ENCODE data around the gene SFTPB.
"Not testable (repeated sequence)": the region's sequence is repeated elsewhere in the genome, so short reads cannot be mapped to it uniquely, and the experiment has no call there.

SFTPB gene

DNA sequence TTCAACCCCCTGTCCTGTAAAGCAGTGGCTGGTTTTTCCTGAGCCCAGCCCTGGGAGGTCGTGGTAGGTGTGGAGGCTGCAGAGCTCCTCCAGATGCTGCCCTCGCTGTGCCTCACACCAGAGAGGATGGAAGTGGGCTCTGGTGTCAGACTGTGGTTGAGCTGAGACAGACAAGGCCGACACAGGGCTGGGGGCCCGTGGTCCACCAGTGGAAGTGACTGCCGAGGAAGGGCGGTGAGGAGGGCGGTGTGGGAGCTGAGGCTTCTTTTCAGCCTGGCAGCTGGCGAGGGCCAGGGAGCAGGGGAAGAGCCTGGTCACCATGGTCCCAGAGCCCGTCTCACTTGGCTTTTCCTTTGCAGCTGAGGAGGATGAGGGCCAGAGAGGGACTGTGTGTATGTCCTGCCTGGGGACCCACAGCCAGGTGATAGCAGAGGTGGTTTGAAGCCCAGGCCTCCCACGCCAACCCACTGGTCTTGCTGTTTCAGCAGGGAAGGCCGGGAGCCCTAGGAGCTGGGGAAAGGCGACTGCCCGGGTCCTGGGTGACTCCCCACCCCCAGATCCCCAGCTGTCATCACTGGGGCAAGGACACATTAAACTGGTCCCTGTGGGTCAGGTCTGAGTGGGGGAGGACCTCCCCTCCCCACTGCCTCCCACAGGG is 8.5 kb downstream of the SFTPB start:
- no peak for DNase-seq (ENCODE audit: extremely low read depth in 1 of 2, low read depth in 1 of 2)

DNA sequence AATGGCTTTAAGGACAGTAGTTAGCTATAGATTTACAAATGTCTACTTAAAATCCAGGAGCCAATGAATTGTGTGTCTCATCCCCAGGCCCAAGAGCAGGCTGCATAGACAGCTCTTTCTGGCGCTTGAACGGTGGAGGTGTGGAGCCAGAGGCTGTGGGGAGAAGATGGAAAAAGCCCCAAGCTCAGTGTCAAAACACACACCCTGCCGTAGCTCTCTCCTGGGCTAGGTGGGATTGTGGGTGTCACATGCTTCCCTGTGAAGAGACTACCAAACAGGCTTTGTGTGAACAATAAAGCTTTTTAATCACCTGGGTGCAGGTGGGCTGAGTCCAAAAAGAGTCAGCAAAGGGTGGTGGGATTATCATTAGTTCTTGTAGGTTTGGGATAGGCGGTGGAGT is 10.6 kb downstream of the SFTPB start:
- not testable (repeated sequence) for DNase-seq (ENCODE audit: extremely low read depth in 1 of 2, low read depth in 1 of 2)

DNA sequence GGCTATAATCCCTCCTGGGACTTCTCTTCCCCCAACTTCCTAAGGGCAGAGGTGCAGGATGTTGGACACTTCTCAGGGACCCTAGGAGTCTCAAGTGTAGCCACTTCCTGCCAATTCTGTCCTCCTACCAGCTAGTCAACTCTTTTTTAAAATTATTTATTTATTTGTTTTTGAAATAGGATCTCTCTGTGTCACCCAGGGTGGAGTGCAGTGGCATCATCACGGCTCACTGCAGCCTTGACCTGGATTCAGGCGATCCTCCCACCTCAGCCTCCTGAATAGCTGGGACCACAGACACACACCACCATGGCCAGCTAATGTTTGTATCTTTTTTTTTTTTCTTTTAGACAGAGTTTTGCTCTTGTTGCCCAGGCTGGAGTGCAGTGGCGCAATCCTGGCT is 11.5 kb downstream of the SFTPB start:
- DNase-seq (ENCODE audit: extremely low read depth in 1 of 2, low read depth in 1 of 2): no peak

- DNase-seq (ENCODE audit: extremely low read depth in 1 of 2, low read depth in 1 of 2): no peak
These were observed 12.0 kb downstream of the SFTPB start for GRCh38 chr2:85655961-85656417.

GRCh38 chr2:85653996-85654395 is 14.0 kb downstream of the SFTPB start:
- DNase-seq (ENCODE audit: extremely low read depth in 1 of 2, low read depth in 1 of 2): no peak

- DNase-seq (ENCODE audit: extremely low read depth in 1 of 2, low read depth in 1 of 2): no peak
These were observed 15.9 kb downstream of the SFTPB start for GRCh38 chr2:85652056-85652455.

DNA sequence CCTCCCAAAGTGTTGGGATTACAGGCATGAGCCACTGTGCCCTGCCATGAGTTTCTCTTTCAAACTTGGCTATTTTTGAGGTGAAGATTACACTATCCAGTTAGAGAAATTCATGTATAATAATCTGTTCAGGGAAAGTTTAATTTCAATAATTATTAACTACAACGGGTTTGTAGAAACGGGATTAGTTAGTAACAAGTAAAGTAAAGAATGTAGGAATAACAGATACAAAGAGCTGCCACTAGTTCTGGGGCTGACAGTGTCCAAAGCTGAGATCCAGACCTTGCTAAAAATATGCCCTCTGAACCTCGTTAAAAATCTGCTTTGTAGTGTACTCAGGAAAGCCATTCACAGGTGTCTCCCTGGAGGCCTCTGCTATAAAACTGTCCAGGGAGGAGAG is 16.9 kb downstream of the SFTPB start:
- DNase-seq (ENCODE audit: extremely low read depth in 1 of 2, low read depth in 1 of 2): no peak

DNA sequence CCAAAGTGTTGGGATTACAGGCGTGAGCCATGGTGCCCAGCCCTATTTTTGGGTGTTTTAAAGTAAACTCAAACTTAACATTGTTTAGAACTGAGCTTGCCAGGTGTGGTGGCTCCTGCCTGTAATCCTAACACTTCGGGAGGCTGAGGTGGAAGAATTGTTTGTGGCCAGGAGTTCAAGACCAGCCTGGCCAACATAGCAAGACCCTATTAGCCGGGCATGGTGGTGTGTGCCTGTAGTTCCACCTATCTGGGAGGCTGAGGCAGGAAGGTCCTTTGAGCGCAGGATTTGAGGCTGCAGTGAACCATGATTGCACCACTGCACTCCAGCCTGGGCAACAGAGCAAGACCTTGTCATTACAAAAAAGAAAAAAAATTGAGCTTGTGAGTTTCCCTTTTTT is 17.5 kb downstream of the SFTPB start:
- DNase-seq (ENCODE audit: extremely low read depth in 1 of 2, low read depth in 1 of 2): no peak

DNA sequence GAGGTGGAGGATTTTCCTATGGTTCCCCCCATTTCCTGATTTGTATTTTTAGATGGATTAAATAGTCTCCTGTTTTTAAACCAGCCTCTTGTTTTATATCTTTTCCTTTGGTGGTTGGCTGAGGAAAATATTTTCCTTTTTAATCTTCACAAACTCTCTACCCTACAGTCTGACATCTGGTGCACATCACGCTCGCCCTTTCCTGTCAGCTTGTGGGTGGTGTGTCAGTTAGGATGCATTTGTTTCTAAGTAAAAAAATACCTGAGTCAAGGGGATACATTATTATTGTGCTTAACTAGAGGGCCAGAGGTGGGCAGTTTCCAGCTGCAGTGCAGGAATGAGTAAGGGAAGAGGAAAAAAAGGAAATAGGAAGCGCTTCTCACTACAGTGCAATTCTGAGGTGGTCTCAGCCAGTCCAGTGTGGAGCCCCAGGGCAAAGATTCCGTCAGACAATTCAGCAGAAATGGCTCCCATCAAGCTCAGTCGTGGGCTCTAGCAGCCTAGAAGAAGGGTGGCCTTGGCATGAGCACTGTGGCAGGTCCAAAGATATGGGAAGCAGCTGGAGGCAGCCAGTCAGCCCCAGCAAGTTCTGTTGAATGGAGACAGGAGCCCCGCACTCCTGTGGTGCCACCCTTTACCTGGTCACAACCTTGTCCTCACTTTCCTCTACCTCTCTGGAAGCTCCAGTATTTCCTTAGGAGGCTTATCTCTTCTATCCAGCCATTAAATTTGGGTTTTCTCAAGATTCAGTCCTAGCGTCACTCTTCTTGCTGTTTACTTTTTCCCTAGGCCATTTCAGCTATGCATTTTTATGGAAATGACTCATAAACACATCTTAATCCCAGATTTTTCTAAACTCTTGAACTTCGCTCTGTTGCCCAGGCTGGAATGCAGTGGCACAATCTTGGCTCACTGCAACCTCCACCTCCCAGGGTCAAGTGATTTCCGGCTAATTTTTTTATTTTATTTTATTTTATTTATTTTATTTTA is 18.5 kb downstream of the SFTPB start:
- no peak for DNase-seq (ENCODE audit: extremely low read depth in 1 of 2, low read depth in 1 of 2)

DNA sequence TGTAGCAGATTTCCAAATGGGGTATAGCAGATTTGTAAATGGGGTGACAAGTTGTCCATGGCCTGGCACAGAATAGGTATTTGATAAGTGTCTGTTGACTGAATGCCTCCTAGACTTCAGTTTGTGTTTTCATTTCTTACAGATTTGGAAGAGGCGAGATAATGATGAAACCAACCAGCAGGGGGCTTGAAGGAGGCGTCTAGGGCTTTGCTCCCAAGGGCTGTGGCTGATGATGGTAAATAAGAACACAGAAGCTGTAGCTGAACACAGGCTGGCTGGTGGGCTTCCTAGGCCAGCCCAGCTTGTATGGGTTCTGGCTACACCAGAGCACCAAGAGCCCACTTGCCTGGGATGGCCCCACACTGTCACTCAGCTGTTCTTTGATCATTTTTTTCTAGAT is 19.4 kb downstream of the SFTPB start:
- DNase-seq (ENCODE audit: extremely low read depth in 1 of 2, low read depth in 1 of 2): no peak

GRCh38 chr2:85647823-85648526 is 20.0 kb downstream of the SFTPB start:
- no peak for DNase-seq (ENCODE audit: extremely low read depth in 1 of 2, low read depth in 1 of 2)

- DNase-seq (ENCODE audit: extremely low read depth in 1 of 2, low read depth in 1 of 2): no peak
These were observed 21.8 kb downstream of the SFTPB start for GRCh38 chr2:85646166-85646565.

- no peak for DNase-seq (ENCODE audit: extremely low read depth in 1 of 2, low read depth in 1 of 2)
These were observed 23.1 kb downstream of the SFTPB start for GRCh38 chr2:85644909-85645308.

DNA sequence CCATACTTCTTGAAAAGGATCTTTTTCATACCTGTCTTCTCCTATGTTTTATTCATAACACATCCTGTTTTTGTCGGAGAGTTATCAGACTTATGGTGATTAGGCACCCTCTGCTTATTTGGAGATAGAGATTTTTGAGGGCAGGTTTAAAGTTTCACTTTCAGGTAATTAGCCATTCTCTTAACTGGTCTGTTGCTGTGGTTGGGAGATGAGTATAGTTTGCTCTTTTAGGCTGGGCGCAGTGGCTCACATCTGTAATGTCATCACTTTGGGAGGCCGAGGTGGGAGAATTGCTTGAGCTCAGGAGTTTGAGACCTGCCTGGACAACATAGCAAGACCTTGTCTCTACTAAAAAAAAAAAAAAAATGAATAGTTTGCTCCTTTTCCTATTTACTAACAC is 25.3 kb downstream of the SFTPB start:
- DNase-seq (ENCODE audit: extremely low read depth in 1 of 2, low read depth in 1 of 2): no peak

DNA sequence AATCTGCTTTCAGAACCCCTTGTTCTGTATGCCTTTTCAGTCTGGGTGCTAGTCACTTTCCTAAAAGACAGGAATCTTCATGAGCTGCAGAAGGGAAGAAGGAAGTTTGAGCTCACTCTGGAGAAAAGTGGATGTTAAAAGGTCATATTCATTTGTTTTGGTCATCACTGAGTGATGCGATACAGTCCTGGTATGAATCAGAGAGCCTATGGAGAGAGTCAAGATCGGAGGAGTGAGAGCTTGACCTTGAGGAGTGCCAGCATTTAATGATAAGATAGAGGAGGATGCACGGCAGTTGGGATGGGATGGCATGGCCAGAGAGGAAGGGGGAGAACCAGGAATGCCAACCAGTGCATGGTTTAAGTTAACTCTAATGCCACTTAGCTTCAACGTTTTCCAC is 32.4 kb downstream of the SFTPB start:
- DNase-seq (ENCODE audit: extremely low read depth in 1 of 2, low read depth in 1 of 2): no peak

- no peak for DNase-seq (ENCODE audit: extremely low read depth in 1 of 2, low read depth in 1 of 2)
These were observed 33.0 kb downstream of the SFTPB start for GRCh38 chr2:85635011-85635410.

GRCh38 chr2:85631316-85631715 is 36.7 kb downstream of the SFTPB start:
- no peak for DNase-seq (ENCODE audit: extremely low read depth in 1 of 2, low read depth in 1 of 2)

- DNase-seq (ENCODE audit: extremely low read depth in 1 of 2, low read depth in 1 of 2): no peak
These were observed 39.3 kb downstream of the SFTPB start for GRCh38 chr2:85628658-85629057.

GRCh38 chr2:85623991-85624390 is 44.0 kb downstream of the SFTPB start:
- DNase-seq (ENCODE audit: extremely low read depth in 1 of 2, low read depth in 1 of 2): no peak

DNA sequence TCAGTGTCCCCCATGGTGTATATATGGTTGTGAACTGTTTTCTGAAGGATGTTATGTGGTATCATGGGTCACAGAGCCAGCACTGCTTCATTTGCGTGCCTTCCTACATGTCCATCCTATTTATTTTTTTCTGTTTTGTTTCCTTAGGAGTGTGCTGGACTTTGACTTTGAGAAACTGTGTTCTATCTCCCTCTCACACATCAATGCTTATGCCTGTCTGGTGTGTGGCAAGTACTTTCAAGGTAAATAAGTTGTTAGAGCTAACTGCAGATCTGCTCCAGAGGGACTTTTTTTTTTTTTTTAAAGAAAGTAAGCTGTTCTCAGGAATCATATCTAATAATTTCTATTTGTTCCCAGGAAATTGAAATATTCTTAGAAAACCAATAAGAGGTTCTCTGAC is 46.7 kb downstream of the SFTPB start:
- no peak for DNase-seq (ENCODE audit: extremely low read depth in 1 of 2, low read depth in 1 of 2)

DNA sequence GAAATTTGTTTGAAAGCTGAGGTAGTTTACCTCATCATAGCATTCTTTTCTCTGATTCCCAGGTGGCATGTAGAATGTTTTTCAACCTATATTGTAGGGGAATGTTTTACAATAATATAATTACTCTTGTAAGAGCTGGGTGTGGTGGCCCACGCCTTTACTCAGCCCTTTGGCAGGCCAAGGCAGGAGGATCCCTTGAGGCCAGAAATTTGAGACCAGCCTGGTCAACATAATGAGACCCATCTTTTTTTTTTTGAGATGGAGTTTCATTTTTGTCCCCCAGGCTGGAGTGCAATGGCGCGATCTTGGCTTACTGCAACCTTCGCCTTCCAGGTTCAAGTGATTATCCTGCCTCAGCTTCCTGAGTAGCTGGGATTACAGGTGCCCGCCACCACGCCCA is 48.4 kb downstream of the SFTPB start:
- DNase-seq (ENCODE audit: extremely low read depth in 1 of 2, low read depth in 1 of 2): no peak

Data from stimulated activated CD8-positive, alpha-beta memory T cell treated with anti-CD3 and anti-CD28 coated beads, Interleukin-7, amount 100 ng/mL, for 48 hours (primary cell).